A549 (cell line): Measurements from ENCODE around the gene DOCK6. TPM values are rescaled to one million over a fixed set of nuclear protein-coding genes. Genes with fewer than 3 reads are reported as not detected.

ENCODE experiments used
- ATAC-seq, 2 experiments: fragments of 200-7000 bp in 1 of 2; fragments of >200 bp in 1 of 2; cut with Nextera tagmentation in 1 of 2; cut with Tn5 transposase in 1 of 2; 3 replicates each; pipeline versions ENCODE4 v1.8.0 to v1.9.1; 2018 to 2020; ENCODE audit warnings: mild to moderate bottlenecking in 1 of 2, moderate library complexity in 1 of 2
- CTCF ChIA-PET: fragments of 300-600 bp; sonication (Branson Sonifier 250); formaldehyde crosslinking; extraction: SDS; loops from one replicate; lab custom pipeline; 2021; ENCODE audit warnings: antibody characterized with exemption, inconsistent platforms; lab: Yijun Ruan, JAX
- POLR2A ChIA-PET: fragments of 350-600 bp; formaldehyde crosslinking; extraction: SDS; loops from one replicate; lab custom pipeline; 2021; ENCODE audit warnings: antibody characterized with exemption, inconsistent platforms; lab: Yijun Ruan, JAX
- DNase-seq, 2 experiments: peaks; one replicate each; pipeline versions ENCODE4 v3.0.0 to v3.0.0-alpha.2; 2011 to 2016; ENCODE audit warnings: low read depth in 1 of 2, low spot score in 1 of 2
- FAIRE-seq: peaks from 2 replicates; lab custom pipeline; 2011; peaks lifted over from hg19 to GRCh38; lab: Jason Lieb, UNC
- H3K27ac ChIP-seq, 2 experiments: fragments of >200 bp; sonication (Bioruptor Twin); formaldehyde crosslinking; 3 replicates each; pipeline ENCODE4 v1.5.1; 2016 to 2017
- H3K4me1 ChIP-seq: fragments of >200 bp; sonication (Bioruptor Twin); formaldehyde crosslinking; 3 replicates; pipeline ENCODE4 v1.6.1; 2016
- H3K4me2 ChIP-seq: fragments of >200 bp; sonication (Bioruptor Twin); formaldehyde crosslinking; 3 replicates; pipeline ENCODE4 v1.6.1; 2016
- H3K4me3 ChIP-seq: fragments of >200 bp; sonication (Bioruptor Twin); formaldehyde crosslinking; 3 replicates; pipeline ENCODE4 v1.5.1; 2016
- H3K9me3 ChIP-seq: fragments of >200 bp; sonication (Bioruptor Twin); formaldehyde crosslinking; 3 replicates; pipeline ENCODE4 v1.6.1; 2016
- CBX2 ChIP-seq: fragments of 200-600 bp; sonication (generic); IDR thresholded peaks from 2 replicates; pipeline ENCODE4 v1.6.1; 2016; ENCODE audit warnings: low read depth, mild to moderate bottlenecking, borderline replicate concordance
- CHD2 ChIP-seq: fragments of 150-350 bp; IDR thresholded peaks from 2 replicates; pipeline ENCODE4 v1.6.1; 2014; ENCODE audit warnings: low read length; ENCODE audit not compliant: partially characterized antibody
- EHF ChIP-seq: fragments of 250-450 bp; sonication (Bioruptor Pico); IDR thresholded peaks from 2 replicates; pipeline ENCODE4 v1.5.0; 2020; ENCODE audit warnings: mild to moderate bottlenecking
- HDAC2 ChIP-seq: fragments of 200-600 bp; sonication (generic); IDR thresholded peaks from 2 replicates; pipeline ENCODE4 v1.6.1; 2016
- HOXB5 ChIP-seq: fragments of 250-450 bp; sonication (Bioruptor Pico); IDR thresholded peaks from 2 replicates; pipeline ENCODE4 v1.5.0; 2020; ENCODE audit warnings: mild to moderate bottlenecking, moderate library complexity
- KDM1A ChIP-seq: fragments of 200-600 bp; sonication (generic); IDR thresholded peaks from 2 replicates; pipeline ENCODE4 v1.6.1; 2016; ENCODE audit warnings: low read depth, mild to moderate bottlenecking
- MAZ ChIP-seq: fragments of 150-350 bp; IDR thresholded peaks from 2 replicates; pipeline ENCODE4 v1.6.1; 2014; ENCODE audit warnings: antibody characterized with exemption, low read depth, low read length, borderline replicate concordance
- NFE2L2 ChIP-seq: fragments of 150-350 bp; conservative IDR thresholded peaks from 2 replicates; pipeline ENCODE4 v1.6.1; 2014; ENCODE audit warnings: low read length
- POLR2A ChIP-seq: IDR thresholded peaks from 2 replicates; pipeline ENCODE4 v1.6.1; 2012; ENCODE audit warnings: mild to moderate bottlenecking, low read length
- RFX5 ChIP-seq: fragments of 450-650 bp; IDR thresholded peaks from 2 replicates; pipeline ENCODE4 v1.7.1; 2014; ENCODE audit warnings: antibody characterized with exemption, mild to moderate bottlenecking, moderate library complexity
- RNF2 ChIP-seq: fragments of 200-600 bp; sonication (generic); IDR thresholded peaks from 2 replicates; pipeline ENCODE4 v1.6.1; 2016; ENCODE audit warnings: low read depth, mild to moderate bottlenecking, antibody characterized with exemption, moderate library complexity, borderline replicate concordance
- WGBS: methylation state at CpG from one replicate; pipeline ENCODE4 v1.1.6; 2017; ENCODE audit errors: missing lambda C conversion rate; 5-methylcytosine and 5-hydroxymethylcytosine counted together
- polyA plus RNA-seq, 4 experiments: library from polyadenylated mRNA; depleted of rRNA in 3 of 4; stranded (reverse); fragments of >200 nt; fragmentation: RNase III in 1 of 4; extraction: RNeasy Plus Mini Kit Qiagen cat#74134 plus additional on column Dnase treatment in 1 of 4; gene quantifications; 2 replicates in 3 of 4; 3 replicates in 1 of 4; pipeline ENCODE4 v1.2.3, GENCODE V29; 2011 to 2017
- TF ChIP-seq, protein P1 (sequence below): fragments of 150-350 bp; IDR thresholded peaks from 2 replicates; pipeline ENCODE4 v1.6.1; 2014; ENCODE audit warnings: low read depth, mild to moderate bottlenecking, low read length
- TF ChIP-seq, protein P2 (sequence below): fragments of >200 bp; sonication (Bioruptor Twin); formaldehyde crosslinking; IDR thresholded peaks from 3 replicates; pipeline ENCODE4 v1.5.1; 2016
- TF ChIP-seq, protein P3 (sequence below): fragments of 250-450 bp; sonication (Bioruptor Pico); IDR thresholded peaks from 2 replicates; pipeline ENCODE4 v1.5.0; 2021; ENCODE audit warnings: mild to moderate bottlenecking, moderate library complexity, borderline replicate concordance
- TF ChIP-seq, protein P4 (sequence below): fragments of 200-600 bp; sonication (generic); IDR thresholded peaks from 2 replicates; pipeline ENCODE4 v1.6.1; 2016; ENCODE audit warnings: antibody characterized with exemption, mild to moderate bottlenecking, moderate library complexity
- TF ChIP-seq, protein P5 (sequence below): fragments of >200 bp; sonication (Bioruptor Twin); formaldehyde crosslinking; IDR thresholded peaks from 3 replicates; pipeline ENCODE4 v1.6.1; 2016

The DOCK6 gene
- polyA plus RNA-seq, 2 of the 4 experiments (the other 2 are of a cell fraction), result 7.6 to 8.0 TPM

DNA sequence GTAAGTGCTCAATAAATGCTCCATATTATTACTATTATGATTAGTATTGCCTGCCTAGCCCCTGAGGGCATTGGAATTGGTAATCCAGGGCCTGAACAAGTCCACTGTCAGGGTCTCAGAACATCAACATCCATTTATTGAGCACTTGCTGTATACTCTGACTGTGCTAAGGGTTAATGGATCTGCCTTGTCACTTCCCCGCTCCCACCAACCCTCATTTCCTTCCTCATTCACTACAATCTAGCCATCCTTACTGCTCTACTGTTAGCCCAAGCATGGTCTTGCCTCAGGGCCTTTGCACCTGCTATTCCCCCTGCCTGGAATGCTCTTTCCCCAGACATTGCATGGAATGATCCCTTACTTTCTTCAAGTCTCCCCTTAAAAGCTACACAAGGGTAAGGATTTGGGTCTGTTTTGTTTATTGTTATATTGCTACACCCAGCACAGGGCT lies 35.6 kb downstream of the DOCK6 start:
- 0 out of 2 replicates have a peak, but pooled peaks have one; percentile 21 for TF ChIP-seq KDM1A
- no peak for TF ChIP-seq HOXB5 (CRISPR knock-in tag)
- ChIA-PET CTCF (no interaction called here), POLR2A (no interaction called here)
- ATAC-seq (no peak), DNase-seq (no peak), FAIRE-seq (no peak)
- Histone ChIP-seq H3K4me3 (no peak overlapping the region), H3K4me2 (no peak overlapping the region), H3K4me1 (no peaks in the 10 kb centered on the region), H3K9me3 (0 out of 3 replicates have a peak, but pooled peaks cover 2% of the 10 kb centered on the region), H3K27ac (no peak overlapping the region)
- WGBS, result 100% methylated on average over 1 of the region's 1 CpG

DNA sequence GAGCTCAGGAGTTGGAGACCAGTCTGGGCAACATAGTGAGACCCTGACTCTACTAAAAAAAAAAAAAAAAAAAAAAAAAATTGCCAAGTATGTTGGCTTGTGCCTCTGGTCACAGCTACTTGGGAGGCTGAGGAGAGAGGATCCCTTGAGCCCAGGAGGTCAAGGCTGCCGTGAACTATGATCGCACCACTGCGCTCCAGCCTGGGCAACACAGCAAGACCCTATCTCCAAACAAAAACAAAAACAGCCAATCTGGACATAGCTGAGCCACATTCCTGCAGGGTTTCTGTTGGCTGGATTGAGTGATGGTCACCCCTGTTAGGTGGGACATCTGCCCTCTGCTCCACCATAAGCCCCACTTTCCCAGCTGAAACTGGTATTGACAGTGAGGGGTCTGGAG lies 36.5 kb downstream of the DOCK6 start:
- DNase-seq, result no peak
- ChIA-PET POLR2A (no interaction called here), CTCF (interaction anchor here (0.6 to 0.8 kb wide), 2 partner anchors 90 to 138 kb away, joined by 3 read pairs; no protein-coding TSS in a partner anchor)
- 0 out of 3 replicates have a peak, but pooled peaks cover 4% of the 10 kb centered on the region for H3K9me3 ChIP-seq
- WGBS, result 100% methylated on average over 3 of the region's 3 CpGs
- H3K4me2 ChIP-seq, result no peak overlapping the region
- no peaks in the 10 kb centered on the region for H3K4me1 ChIP-seq
- no peak for FAIRE-seq
- no peak for ATAC-seq
- H3K4me3 ChIP-seq, result no peak overlapping the region
- H3K27ac ChIP-seq, result no peak overlapping the region
- TF ChIP-seq, protein P1, sequence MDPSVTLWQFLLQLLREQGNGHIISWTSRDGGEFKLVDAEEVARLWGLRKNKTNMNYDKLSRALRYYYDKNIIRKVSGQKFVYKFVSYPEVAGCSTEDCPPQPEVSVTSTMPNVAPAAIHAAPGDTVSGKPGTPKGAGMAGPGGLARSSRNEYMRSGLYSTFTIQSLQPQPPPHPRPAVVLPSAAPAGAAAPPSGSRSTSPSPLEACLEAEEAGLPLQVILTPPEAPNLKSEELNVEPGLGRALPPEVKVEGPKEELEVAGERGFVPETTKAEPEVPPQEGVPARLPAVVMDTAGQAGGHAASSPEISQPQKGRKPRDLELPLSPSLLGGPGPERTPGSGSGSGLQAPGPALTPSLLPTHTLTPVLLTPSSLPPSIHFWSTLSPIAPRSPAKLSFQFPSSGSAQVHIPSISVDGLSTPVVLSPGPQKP, result no peak
- TF ChIP-seq NFE2L2 (no peak), RFX5 (no peak), EHF (CRISPR knock-in tag) (no peak), MAZ (no peak), CBX2 (no peak), CHD2 (no peak), POLR2A (no peak), HDAC2 (no peak), RNF2 (no peak)
- TF ChIP-seq, protein P2, sequence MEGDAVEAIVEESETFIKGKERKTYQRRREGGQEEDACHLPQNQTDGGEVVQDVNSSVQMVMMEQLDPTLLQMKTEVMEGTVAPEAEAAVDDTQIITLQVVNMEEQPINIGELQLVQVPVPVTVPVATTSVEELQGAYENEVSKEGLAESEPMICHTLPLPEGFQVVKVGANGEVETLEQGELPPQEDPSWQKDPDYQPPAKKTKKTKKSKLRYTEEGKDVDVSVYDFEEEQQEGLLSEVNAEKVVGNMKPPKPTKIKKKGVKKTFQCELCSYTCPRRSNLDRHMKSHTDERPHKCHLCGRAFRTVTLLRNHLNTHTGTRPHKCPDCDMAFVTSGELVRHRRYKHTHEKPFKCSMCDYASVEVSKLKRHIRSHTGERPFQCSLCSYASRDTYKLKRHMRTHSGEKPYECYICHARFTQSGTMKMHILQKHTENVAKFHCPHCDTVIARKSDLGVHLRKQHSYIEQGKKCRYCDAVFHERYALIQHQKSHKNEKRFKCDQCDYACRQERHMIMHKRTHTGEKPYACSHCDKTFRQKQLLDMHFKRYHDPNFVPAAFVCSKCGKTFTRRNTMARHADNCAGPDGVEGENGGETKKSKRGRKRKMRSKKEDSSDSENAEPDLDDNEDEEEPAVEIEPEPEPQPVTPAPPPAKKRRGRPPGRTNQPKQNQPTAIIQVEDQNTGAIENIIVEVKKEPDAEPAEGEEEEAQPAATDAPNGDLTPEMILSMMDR, result no peak
- TF ChIP-seq, protein P3, sequence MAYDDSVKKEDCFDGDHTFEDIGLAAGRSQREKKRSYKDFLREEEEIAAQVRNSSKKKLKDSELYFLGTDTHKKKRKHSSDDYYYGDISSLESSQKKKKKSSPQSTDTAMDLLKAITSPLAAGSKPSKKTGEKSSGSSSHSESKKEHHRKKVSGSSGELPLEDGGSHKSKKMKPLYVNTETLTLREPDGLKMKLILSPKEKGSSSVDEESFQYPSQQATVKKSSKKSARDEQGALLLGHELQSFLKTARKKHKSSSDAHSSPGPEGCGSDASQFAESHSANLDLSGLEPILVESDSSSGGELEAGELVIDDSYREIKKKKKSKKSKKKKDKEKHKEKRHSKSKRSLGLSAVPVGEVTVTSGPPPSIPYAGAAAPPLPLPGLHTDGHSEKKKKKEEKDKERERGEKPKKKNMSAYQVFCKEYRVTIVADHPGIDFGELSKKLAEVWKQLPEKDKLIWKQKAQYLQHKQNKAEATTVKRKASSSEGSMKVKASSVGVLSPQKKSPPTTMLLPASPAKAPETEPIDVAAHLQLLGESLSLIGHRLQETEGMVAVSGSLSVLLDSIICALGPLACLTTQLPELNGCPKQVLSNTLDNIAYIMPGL (CRISPR knock-in tag), result no peak
- TF ChIP-seq, protein P4, sequence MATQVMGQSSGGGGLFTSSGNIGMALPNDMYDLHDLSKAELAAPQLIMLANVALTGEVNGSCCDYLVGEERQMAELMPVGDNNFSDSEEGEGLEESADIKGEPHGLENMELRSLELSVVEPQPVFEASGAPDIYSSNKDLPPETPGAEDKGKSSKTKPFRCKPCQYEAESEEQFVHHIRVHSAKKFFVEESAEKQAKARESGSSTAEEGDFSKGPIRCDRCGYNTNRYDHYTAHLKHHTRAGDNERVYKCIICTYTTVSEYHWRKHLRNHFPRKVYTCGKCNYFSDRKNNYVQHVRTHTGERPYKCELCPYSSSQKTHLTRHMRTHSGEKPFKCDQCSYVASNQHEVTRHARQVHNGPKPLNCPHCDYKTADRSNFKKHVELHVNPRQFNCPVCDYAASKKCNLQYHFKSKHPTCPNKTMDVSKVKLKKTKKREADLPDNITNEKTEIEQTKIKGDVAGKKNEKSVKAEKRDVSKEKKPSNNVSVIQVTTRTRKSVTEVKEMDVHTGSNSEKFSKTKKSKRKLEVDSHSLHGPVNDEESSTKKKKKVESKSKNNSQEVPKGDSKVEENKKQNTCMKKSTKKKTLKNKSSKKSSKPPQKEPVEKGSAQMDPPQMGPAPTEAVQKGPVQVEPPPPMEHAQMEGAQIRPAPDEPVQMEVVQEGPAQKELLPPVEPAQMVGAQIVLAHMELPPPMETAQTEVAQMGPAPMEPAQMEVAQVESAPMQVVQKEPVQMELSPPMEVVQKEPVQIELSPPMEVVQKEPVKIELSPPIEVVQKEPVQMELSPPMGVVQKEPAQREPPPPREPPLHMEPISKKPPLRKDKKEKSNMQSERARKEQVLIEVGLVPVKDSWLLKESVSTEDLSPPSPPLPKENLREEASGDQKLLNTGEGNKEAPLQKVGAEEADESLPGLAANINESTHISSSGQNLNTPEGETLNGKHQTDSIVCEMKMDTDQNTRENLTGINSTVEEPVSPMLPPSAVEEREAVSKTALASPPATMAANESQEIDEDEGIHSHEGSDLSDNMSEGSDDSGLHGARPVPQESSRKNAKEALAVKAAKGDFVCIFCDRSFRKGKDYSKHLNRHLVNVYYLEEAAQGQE, result no peak
- TF ChIP-seq, protein P5, sequence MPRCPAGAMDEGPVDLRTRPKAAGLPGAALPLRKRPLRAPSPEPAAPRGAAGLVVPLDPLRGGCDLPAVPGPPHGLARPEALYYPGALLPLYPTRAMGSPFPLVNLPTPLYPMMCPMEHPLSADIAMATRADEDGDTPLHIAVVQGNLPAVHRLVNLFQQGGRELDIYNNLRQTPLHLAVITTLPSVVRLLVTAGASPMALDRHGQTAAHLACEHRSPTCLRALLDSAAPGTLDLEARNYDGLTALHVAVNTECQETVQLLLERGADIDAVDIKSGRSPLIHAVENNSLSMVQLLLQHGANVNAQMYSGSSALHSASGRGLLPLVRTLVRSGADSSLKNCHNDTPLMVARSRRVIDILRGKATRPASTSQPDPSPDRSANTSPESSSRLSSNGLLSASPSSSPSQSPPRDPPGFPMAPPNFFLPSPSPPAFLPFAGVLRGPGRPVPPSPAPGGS, result no peak
